Natural killer cell (primary cell): ENCODE measurements around the gene NACC2. TPM values are rescaled to one million over a fixed set of nuclear protein-coding genes. Genes with fewer than 3 reads are reported as not detected.

Experiments
- ATAC-seq, 3 donors: fragments of 150-1000 bp in 2 of 3; fragments of 200-7000 bp in 1 of 3; cut with Tn5 transposase; 1 replicate in 1 of 3; 2 replicates in 2 of 3; pipeline ENCODE4 v1.10.0; 2021; ENCODE audit warnings: mild to moderate bottlenecking in 2 of 3, moderate library complexity in 2 of 3
- DNase-seq, 2 donors: peaks; one replicate each; pipeline versions ENCODE4 v3.0.0 to v3.0.0-alpha.2; 2013 to 2021; ENCODE audit warnings: mixed read lengths in 1 of 2
- H3K27ac ChIP-seq: one replicate; pipeline ENCODE4 v1.5.1; 2013; ENCODE audit warnings: mild to moderate bottlenecking, low read length
- H3K27me3 ChIP-seq: one replicate; pipeline ENCODE4 v1.6.1; 2013; ENCODE audit warnings: low read length; ENCODE audit not compliant: control insufficient read depth, insufficient read depth
- H3K36me3 ChIP-seq: one replicate; pipeline ENCODE4 v1.6.1; 2013; ENCODE audit warnings: low read length; ENCODE audit not compliant: control insufficient read depth, insufficient read depth
- H3K4me1 ChIP-seq: one replicate; pipeline ENCODE4 v1.6.1; 2013; ENCODE audit warnings: low read length; ENCODE audit not compliant: control insufficient read depth, insufficient read depth
- H3K4me3 ChIP-seq: one replicate; pipeline ENCODE4 v1.5.1; 2013; ENCODE audit warnings: low read length
- H3K9me3 ChIP-seq: one replicate; pipeline ENCODE4 v1.6.1; 2013; ENCODE audit warnings: low read length; ENCODE audit not compliant: control insufficient read depth, insufficient read depth
- H3K27ac Mint-ChIP-seq, 2 donors: one replicate each; pipeline ENCODE4 v1.8.0; 2022; ENCODE audit warnings: mild to moderate bottlenecking in 2 of 2, mixed read lengths in 2 of 2, moderate library complexity in 1 of 2
- H3K27me3 Mint-ChIP-seq, 2 donors: one replicate each; pipeline ENCODE4 v1.8.0; 2022; ENCODE audit warnings: low read depth in 2 of 2, mixed read lengths in 2 of 2
- H3K36me3 Mint-ChIP-seq: one replicate; pipeline ENCODE4 v1.8.0; 2022; ENCODE audit warnings: mixed read lengths
- H3K4me1 Mint-ChIP-seq, 2 donors: one replicate each; pipeline ENCODE4 v1.8.0; 2022; ENCODE audit warnings: mixed read lengths in 2 of 2
- H3K4me3 Mint-ChIP-seq: one replicate; pipeline ENCODE4 v1.8.0; 2022; ENCODE audit warnings: mild to moderate bottlenecking, moderate library complexity, mixed read lengths
- H3K9me3 Mint-ChIP-seq, 2 donors: one replicate each; pipeline ENCODE4 v1.8.0; 2022; ENCODE audit warnings: mixed read lengths in 2 of 2
- CTCF ChIP-seq: fragments of 200-600 bp; IDR thresholded peaks from one replicate; pipeline ENCODE4 v1.8.0; 2022; ENCODE audit warnings: antibody characterized with exemption
- WGBS: methylation state at CpG from one replicate; pipeline ENCODE4 v1.1.7; 2013; ENCODE audit warnings: missing lambda C conversion rate; ENCODE audit not compliant: insufficient coverage; 5-methylcytosine and 5-hydroxymethylcytosine counted together
- intact Hi-C: fragments of 100-400 bp; cut with micrococcal nuclease; formaldehyde crosslinking; loops from one replicate; pipeline ENCODE4 v1.14.2; 2022
- total RNA-seq, 4 donors: library from RNA; stranded (reverse); fragments of 120-200 nt in 1 of 4; gene quantifications; one replicate each; pipeline versions ENCODE4 v1.2.3 to v1.2.4, GENCODE V29; 2013 to 2022

NACC2 gene
- total RNA-seq, 3 donors from 2014 or later (not counting 1 experiment from before 2014, with no cell fraction given), result 14.5 to 21.6 (median 21.2) TPM

GRCh38 chr9:136107155-136107952 is 12.3 kb upstream of the NACC2 start:
- no peak for TF ChIP-seq CTCF
- DNase-seq (peak; percentile 64 to 74), ATAC-seq (peak; percentile 54 to 76 (median 56))
- Mint-ChIP-seq H3K4me1 (peaks cover 19 to 64% of the 10 kb centered on the region in 2 donors), H3K36me3 (no peaks in the 10 kb centered on the region), H3K4me3 (peak overlapping the region; percentile 88), H3K27ac (peak overlapping the region; percentile 97), H3K27me3 (no peaks in the 10 kb centered on the region), H3K9me3 (no peaks in the 10 kb centered on the region)
- no peaks in the 10 kb centered on the region for H3K9me3 ChIP-seq
- no peaks in the 10 kb centered on the region for H3K36me3 ChIP-seq
- intact Hi-C loops, result loop anchor here (2.0 kb wide), 1 partner anchor 15 kb away; no protein-coding TSS in a partner anchor
- H3K4me1 ChIP-seq, result peaks cover 65% of the 10 kb centered on the region
- H3K27ac ChIP-seq, result peak overlapping the region; percentile 98
- 5% methylated on average over 29 of the region's 29 CpGs for WGBS
- no peak overlapping the region for H3K4me3 ChIP-seq
- no peaks in the 10 kb centered on the region for H3K27me3 ChIP-seq

DNA sequence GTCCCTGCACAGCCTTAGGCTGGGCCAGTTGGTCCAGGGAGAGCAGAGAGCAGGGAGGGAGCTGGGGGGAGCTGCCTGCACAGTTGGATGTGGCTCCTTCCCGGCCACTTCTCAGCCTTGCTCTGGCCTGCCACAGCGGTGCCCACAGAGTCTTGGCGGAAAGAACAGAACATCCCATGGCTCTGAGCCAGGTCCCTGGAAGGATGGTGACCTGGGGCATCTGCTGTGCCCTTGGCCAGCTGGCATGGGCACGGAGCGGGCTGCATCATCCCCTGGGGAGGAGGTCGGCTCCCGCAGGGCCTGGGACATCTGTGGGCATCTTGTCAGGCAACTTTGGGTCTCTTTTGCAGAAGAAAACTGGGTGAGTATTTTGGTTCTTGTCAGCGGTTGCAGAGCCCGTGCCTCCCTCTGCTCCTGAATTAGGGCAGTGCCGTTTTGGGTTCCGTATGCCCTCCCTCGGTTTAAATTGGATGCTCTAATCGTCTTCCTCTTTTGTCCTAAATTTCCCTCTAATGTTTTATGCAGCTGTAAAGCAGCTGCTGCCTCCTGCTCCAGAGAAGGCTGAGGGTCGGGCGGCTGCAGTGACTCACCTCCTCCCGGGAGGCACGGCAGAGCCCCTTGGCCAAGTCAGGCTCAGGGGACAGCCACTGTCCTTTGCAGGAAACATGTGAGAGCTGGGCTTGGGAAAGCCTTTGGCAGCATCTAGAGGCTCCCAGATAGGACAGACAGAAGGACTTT is 10.5 kb upstream of the NACC2 start:
- Histone ChIP-seq H3K27me3 (no peaks in the 10 kb centered on the region), H3K36me3 (no peaks in the 10 kb centered on the region), H3K4me3 (no peak overlapping the region), H3K27ac (peak overlapping the region; percentile 98), H3K4me1 (peaks cover 57% of the 10 kb centered on the region), H3K9me3 (no peaks in the 10 kb centered on the region)
- WGBS, result 66% methylated on average over 17 of the region's 17 CpGs
- no peak for DNase-seq
- Mint-ChIP-seq H3K36me3 (no peaks in the 10 kb centered on the region), H3K27me3 (no peaks in the 10 kb centered on the region), H3K4me1 (peaks cover 18 to 49% of the 10 kb centered on the region in 2 donors), H3K4me3 (peak overlapping the region; percentile 63), H3K27ac (peak overlapping the region; percentile 97), H3K9me3 (no peaks in the 10 kb centered on the region)
- TF ChIP-seq CTCF, result no peak
- ATAC-seq, result no peak
- intact Hi-C loops, result loop anchor here (1.0 to 2.0 kb wide), 2 partner anchors 11 to 17 kb away; no protein-coding TSS in a partner anchor

GRCh38 chr9:136104916-136105315 is 9.8 kb upstream of the NACC2 start:
- Histone ChIP-seq H3K27ac (no peak overlapping the region), H3K9me3 (no peaks in the 10 kb centered on the region), H3K27me3 (no peaks in the 10 kb centered on the region), H3K36me3 (no peaks in the 10 kb centered on the region), H3K4me3 (no peak overlapping the region), H3K4me1 (peaks cover 51% of the 10 kb centered on the region)
- DNase-seq, result no peak
- peaks cover 12 to 45% of the 10 kb centered on the region in 2 donors for H3K4me1 Mint-ChIP-seq
- no peak for ATAC-seq
- peak overlapping the region in 1 of 2 donors; percentile 97 for H3K27ac Mint-ChIP-seq
- no peaks in the 10 kb centered on the region for H3K36me3 Mint-ChIP-seq
- H3K9me3 Mint-ChIP-seq, result no peaks in the 10 kb centered on the region
- TF ChIP-seq CTCF, result no peak
- H3K27me3 Mint-ChIP-seq, result no peaks in the 10 kb centered on the region
- intact Hi-C loops, result no loop called here
- H3K4me3 Mint-ChIP-seq, result no peak overlapping the region
- WGBS, result 52% methylated on average over 6 of the region's 6 CpGs
